NCI-H187 treated with DMSO at 0.1 percent for 48 hours (cell line): Measurements from ENCODE around the gene MTHFD2.
"Not testable (repeated sequence)": the region's sequence is repeated elsewhere in the genome, so short reads cannot be mapped to it uniquely, and the experiment has no call there.

ENCODE experiments used
- DNase-seq: peaks from one replicate; lab custom pipeline; 2025; lab: John Stamatoyannopoulos, UW

The MTHFD2 gene

DNA sequence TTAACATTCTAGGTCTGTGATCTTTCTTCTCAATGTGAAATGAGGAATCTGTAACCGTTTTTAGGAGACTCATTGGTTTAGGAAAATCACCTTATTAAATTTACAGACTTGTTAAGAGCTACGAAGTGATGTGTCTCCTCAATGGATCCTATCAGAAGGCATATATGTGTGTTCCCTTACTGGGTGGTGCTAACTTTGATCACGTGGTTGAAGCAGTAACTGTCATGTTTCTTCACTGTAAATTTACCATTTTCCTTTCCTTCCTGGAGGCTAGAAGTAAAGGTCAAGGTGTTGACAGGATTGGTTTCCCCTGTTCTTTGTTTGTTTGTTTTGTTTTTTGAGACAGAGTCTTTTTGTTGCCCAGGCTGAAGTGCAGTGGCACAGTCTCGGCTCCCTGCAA is 1.4 kb upstream of the MTHFD2 start:
- DNase-seq: no peak

DNA sequence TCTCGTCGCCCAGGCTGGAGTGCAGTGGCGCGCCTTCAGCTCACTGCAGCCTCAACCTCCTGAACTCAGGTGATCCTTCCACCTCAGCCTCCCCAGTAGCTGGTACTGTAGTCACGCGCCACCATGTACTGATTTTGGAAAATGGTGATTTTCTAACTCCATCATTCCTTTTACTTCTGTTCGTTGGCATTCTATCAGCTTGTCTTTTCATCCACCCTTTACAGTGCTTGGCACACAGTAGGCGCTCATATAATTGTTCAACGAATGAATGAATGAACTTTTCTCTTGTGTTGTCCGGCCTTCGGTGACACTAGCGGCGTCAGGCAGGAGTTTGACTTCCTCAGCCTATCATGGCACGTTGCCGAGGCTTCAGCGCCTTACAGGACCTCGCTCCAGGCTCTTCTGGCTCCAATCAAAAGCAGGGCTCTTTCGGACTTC is 373 bp upstream of the MTHFD2 start:
- no peak for DNase-seq

DNA sequence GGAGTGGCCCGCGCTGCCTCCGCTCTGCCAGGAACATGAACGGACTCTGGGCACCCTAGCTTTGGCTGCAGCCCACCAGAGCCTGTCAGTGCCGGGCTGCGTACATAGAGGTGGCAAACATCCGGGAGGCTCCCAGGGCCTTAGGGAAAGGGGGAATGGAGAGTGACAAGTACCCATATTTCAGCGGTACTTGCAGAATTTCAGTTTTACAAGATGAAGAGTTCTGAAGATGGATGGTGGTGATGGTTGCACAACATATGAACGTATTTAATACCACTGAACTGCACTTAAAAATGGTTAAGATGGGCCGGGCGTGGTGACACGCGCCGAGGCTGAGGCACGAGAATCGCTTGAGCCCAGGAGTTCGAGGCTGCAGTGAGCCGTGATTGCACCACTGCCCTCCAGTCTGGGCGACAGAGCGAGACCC is 873 bp downstream of the MTHFD2 start:
- DNase-seq: no peak

DNA sequence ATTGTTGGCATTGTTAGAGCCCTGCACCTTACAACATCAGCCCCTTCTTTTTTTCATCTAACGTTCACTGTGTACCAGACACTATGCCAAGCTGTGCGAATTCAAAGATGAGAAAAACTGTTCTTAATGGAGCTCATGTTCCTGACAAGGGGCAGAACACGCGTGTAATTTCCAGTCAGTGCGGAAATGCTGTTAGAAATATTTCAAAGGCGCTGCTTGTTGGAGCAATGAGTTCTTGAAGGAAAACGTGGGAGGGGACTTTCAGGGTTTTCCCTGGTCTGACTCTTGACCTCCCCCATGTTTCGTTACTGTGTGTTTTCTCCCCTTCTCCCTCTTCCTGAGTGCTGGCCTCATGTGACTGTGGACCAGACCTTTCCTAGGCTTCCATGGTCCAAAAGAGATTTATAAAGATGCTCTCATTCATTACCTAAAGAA is 1.5 kb downstream of the MTHFD2 start:
- DNase-seq: no peak

DNA sequence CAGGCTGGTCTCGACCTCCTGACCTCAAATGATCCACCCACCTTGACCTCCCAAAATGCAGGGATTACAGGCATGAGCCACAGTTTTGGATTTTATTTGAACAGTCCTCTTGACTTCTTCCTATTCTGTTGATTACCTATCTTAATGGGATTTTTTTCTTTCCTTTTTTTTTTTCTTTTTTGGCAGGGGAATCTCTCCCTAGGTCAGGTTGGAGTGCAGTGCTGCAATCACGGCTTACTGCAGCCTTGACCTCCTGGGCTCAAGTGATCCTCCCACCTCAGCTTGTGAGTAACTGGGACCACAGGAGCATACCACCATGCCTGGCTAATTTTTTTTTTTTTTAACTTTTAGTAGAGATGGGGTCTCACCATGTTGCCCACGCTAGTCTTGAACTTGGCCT is 2.8 kb downstream of the MTHFD2 start:
- no peak for DNase-seq

DNA sequence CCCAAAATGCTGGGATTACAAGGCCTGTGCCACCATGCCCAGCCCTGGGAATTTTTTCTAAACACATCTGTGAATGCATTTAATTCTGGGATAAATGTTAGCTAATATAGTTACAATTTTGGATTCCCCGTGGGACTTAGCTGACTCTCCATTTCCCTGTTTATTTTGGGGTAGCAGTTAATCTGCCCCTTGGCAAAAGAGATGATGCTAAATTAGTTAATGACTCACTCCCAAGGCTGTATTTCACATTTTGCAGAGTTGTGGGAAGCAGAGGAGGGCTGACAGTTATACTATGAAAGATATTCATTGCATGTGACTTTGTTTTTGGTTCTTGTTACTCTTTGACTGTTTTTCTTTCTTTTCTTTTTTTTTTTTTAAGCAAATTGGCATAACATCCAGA is 3.2 kb downstream of the MTHFD2 start:
- DNase-seq: no peak

DNA sequence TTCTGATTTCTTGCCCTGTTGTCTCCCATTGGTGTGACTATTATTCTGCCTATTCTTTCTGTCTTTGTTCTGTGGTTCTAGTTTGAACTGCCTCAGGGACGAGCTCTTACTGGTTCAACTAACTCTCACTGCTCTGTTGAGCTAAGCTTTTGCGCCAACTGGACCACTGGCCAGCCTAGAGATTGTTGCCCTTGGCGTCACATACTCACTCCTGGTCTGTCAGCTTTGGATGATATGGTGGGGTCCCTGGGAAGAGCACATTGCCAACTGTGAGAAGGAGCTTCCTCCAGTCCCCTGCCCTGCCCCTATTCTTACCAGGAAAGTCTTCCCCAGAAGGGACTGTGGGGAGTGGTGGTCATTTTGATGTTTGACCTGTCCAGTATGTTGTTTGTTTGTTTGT is 6.0 kb downstream of the MTHFD2 start:
- DNase-seq: no peak

DNA sequence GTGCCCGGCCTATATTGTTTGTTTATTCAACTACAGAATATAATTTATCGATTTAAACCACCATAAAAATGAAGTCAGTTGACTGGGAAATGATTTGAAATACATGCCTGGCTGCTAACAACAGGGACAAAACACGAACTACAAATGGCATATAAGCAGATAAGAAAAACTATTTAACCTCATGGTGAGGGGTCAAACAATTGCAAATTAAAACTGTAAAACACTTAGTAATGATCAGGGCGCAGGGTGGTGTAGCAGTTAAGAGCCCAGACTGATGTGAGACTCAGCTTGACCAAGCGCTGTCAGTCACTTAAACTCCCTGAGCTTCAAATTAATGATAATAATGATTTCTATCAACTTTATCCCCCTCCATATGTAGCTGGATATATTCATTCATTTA is 6.7 kb downstream of the MTHFD2 start:
- DNase-seq: no peak

DNA sequence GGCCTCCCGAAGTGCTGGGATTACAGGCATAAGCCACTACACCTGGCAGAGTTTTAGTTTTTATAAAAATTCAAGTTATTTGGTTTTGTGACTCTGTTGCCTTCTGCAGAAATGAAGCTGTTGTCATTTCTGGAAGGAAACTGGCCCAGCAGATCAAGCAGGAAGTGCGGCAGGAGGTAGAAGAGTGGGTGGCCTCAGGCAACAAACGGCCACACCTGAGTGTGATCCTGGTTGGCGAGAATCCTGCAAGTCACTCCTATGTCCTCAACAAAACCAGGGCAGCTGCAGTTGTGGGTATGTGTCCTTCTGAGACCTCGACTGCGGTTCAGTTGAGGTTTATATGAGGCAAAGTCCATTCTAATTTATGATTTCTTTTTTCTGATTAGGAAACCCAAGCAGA is 7.2 kb downstream of the MTHFD2 start:
- DNase-seq: no peak

DNA sequence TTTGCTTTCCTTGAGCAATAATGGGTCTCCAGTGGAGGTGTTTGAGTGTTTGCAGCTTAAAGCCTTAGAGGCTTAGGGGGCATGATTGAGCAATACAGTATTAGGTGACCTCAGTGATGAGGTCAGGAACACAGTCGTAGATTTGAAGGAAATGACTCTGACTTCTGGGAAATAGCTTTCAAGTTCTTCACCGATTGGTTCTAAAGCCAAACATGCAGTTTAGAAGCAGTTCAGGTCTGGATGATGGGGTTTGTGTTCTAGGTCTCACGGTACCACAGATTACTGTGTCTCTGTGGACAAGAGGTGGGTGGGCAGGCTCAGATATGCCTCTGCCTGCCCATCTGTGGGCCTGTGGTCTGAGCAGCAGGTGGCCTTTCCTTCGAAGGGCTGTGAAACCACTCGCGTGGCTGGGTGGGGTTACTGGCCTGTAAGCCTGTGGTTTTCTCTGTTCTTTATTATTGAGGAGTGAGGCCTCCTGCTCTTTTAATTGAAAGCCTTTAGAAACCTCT is 7.8 kb downstream of the MTHFD2 start:
- DNase-seq: no peak

DNA sequence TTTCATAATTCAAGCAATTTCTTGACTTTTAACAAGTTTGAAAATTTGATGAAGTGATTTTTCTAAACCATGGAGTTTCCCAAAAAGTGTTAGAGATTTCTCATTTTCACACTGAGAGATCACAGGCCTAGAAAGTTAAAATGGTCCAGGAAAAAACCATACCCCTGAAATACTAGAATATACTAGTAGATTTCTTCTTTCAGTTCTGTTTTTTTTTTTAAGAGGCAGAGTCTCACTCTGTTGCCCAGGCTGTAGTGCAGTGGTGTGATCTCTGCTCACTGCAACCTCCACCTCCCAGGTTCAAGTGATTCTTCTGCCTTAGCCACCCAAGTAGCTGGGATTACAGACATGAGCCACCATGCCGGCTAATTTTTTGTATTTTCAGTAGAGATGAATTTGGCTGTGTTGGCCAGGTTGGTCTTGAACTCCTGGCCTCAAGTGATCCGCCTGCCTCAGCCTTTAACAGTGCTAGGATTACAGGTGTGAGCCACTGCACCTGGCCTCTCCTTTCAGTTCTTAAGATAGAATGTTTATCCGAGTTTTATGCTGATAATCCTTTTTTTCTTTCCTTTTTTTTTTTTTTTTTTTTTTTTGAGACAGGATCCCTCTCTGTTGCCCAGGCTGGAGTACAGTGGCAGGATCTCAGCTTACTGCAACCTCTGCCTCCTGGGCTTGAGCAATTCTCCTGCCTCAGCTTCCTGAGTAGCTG is 14.4 kb downstream of the MTHFD2 start:
- no peak for DNase-seq

DNA sequence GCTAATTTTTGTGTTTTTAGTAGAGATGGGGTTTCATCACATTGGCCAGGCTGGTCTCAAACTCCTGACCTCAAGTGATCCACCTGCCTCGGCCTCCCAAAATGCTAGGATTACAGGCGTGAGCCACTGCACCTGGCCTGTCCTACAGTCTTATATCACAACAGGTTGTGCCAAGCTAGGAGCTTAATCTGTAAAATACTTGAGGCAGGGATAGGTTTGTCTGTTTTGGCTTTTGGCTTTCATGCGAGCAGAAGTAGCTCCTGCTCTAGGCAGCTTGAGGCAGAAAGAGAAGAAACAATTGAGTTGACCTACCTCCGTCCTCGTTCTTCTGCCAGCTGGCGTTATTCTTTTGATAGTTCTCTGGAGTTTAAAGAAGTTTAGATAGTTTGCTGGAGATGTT is 17.4 kb downstream of the MTHFD2 start:
- DNase-seq: not testable (repeated sequence)

DNA sequence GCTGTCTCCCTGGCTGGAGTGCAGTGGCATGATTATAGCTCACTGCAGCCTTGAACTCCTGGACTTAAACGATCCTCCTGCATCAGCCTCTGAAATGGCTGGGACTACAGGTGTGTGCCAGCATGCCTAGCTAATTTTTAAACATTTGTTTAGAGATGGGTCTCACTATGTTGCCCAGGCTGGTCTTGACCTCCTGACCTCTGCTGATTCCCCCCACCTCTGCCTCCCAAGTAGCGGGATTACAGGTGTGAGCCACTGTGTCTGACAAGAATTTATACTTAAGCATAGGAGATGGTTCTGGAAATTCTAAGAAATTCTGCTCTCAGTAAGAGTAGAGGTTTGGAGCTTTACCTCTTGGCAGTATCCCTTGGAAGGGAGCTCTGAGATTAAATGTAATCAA is 18.2 kb downstream of the MTHFD2 start:
- no peak for DNase-seq

DNA sequence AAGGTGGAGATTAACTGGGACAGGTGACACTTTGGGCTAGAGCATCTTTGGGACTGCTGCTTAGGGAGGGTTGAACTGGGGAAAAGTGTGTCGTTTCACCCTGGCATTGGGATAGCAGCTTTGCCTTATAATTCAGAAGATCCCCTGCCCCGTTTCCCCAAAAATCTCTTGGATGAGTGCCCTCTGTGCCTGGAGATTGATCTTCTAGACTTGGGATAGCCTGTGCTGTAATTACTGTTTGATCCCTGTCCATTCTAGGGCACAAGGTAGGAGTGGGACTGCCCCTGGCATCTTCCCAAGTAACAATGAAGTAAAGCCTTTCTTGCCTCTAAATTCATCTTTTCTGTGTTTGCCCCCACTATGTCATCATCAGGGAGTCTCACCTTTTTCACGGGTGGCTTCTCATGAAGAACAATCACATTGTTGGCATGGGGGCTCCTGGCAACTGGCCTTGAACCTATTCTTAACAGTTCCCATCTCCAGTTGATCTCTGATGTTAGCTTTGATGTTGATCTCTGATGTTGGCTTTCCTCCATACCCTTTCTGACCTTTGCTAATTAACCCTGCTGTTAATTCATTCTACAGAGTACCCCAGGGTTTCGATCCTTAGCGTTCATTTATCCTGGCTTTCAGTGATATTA is 21.6 kb downstream of the MTHFD2 start:
- no peak for DNase-seq

DNA sequence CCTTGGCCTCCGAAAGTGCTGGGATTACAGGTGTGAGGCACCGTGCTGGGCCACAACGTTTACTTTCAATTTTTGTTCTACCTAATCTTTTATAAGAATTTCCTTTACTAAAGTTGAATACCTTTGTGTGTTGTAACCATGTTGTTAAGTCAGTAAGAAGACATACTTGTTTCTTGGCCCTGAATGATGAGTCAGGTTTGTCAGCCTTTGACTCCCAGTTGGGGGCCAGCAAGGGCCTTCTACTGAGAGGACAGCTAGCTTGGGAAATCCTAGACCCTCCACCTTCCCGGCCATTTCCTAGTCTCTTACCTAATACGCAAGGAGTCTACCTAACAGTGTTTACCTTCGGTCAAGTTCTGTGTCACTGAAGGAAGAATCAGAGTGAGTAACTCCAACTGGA is 22.7 kb downstream of the MTHFD2 start:
- DNase-seq: no peak

DNA sequence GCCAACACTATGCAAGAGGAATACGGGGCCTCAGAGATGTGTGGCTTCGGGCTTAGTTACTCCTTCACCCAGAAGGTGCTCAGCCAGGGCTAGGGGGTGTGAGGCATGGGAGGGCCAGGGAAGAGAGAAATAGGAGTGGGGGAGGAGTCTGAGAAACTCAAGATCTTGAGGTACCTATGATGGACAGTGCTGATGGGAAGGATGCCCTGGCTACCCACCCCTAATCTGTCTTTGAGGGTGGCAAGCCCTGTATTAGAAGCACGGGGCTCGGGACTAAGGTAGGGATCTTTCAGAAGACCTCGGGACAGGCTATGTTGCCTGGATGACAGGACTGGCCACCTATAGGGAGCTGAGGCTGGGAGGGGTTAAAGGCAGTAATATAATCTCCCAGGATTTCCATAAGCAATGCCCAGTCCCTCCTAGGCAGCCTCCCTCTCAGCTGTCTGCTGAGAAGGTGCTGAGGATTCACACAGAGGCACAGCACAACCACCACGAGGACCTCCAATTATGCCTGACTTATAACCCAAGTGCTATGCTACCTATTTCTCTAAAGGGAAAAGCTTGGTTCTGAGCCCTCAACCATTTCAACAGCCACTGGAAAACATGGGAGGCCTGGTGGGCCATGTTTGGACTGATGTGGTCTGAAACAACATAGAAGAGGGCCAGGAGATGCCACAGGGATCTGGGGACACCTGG is 23.3 kb downstream of the MTHFD2 start:
- no peak for DNase-seq

DNA sequence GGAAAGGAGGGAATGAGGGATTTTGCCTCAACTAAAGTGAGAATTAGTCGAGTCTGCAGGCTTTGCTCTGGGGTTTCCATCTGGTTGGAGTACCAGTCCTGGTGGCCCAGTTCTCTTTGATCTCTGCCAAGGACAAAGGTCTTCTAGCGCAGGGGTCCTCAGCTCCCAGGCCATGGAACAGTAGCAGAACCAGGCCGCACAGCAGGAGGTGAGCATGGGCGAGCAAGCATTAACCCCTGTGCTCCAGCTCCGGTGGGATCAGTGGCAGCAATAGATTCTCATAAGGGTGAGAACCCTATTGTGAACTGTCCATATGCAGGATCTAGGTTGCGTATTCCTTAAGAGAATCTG is 23.9 kb downstream of the MTHFD2 start:
- DNase-seq: no peak

DNA sequence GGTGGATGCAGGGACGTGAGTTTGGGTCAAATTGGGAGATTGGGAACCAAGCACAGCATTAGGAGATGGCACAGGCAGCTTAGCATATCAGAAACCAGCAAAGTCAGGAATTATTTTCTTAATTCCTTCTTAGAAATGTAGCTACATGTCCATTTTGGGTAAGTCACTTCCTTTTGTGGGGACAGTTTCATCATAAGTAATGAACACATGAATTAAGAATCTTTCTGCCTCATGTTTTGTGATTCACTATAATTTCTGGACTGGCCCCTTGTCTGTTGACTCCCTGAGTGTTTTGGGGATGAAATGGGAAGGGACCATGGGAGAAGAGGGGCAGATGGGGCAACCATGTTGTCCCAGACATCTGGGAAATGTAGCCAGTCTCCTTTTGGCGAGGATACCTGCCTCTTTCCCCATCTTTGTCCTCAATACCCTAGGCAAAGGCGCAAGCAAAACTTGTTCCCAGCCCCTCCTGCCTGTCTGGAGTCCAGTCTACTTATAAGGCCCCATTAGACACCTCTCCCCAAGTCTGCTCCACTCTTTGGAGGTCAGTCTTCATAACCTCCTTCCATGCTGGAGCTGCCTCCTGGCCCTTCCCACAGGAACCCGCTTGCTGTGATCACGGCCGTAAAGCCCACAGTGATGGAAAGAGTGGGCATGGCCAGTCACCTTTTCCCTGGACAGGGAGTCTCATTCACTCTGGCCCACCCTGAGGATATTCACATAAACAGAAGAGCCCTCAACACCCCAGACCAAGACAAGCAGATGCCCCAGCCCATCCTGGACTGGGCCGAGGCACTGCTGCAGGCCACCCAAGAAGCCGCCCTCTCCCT is 25.7 kb downstream of the MTHFD2 start:
- no peak for DNase-seq

DNA sequence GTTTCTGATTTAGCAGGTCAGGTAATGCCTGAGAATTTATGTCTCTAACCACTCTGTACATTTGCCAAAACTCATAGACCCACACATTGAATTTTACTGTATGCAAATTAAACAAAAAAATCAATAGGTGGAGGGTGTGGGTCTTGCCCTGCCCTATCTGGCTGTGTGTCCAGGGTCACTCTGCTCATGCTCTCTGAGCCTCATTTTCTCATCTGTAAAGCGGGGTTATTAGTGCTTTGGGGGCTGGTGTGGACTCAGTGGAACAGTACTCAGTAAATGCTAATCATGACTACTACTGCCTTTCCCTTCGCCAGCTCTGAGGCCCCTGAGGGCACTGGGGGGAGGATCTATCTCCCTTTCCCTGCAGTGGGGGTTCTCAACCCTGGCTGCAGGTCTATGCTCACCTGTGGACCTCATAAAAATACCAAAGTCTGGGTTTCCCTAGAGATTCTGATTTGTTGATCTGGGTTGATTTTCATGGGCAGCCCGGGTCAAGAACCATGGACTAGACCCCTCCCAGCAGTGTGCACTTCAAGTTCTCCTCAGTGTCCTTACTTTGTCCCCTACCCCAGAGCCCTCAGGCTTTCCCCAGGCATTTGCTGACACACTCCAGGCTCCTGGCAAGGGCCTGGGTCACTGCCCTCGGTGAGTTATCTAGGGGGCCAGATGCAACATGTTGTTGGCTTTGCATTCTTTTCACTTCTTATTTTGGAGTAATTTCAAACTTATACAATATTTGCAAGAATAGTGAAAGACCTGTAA is 27.5 kb downstream of the MTHFD2 start:
- no peak for DNase-seq

DNA sequence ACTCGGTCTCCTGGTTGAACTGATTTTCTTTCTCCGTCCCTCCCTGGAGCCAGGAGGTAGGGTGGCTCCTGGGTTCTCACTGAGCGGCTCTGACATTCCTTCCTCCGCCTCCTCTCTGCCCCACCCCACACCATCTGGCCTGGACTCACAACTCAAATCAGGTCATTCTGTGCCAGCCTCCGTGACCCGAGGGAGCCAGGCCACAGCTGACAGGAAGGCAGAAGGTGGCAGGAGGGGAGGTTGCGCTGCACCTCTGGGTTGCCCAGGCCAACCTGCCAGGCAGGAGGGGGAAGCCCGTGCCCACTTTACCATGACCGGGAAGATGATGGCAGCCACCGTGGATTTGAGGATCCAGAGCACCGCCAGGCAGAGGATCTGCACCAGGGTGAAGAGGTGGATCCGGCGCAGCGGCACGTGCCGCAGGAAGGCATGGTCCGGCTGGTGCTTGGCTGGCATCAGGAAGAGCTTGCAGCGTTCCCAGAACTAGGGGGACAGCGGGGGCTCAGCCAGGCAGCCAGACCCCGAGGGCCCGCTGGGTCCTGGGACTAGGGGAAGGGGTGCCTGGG is 28.3 kb downstream of the MTHFD2 start:
- no peak for DNase-seq

DNA sequence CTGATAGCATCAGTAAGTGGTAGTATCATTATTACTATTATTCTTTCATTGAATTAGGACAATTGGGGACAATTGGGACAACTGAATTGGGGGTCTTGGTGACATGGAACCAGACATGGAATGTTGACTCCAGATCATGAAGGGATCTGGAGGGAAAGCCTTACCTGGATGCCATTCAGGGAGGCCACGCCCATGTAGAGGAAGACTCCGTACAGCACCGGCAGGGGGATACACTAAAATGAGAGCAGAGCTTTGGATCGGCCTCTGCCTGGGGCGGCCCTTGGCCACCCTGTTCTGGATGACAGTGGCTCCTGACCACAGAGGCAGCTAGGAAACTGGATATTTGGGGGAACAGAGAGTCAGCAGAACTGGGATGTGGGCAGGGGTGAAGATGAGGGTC is 29.2 kb downstream of the MTHFD2 start:
- DNase-seq: no peak
